ENCODE data around the gene PLCH1.

PLCH1 gene

GRCh38 chr3:155782390-155782953, 37.6 kb upstream of the PLCH1 start:
- Histone ChIP-seq H3K9me3 (no peaks in the 10 kb centered on the region), H3K4me1 (no peaks in the 10 kb centered on the region), H3K36me3 (no peaks in the 10 kb centered on the region), H3K27me3 (no peaks in the 10 kb centered on the region), H3K4me3 (ENCODE audit: low read depth, low read length) (no peak overlapping the region)
- DNase-seq, result no peak
- TF ChIP-seq, protein P1, sequence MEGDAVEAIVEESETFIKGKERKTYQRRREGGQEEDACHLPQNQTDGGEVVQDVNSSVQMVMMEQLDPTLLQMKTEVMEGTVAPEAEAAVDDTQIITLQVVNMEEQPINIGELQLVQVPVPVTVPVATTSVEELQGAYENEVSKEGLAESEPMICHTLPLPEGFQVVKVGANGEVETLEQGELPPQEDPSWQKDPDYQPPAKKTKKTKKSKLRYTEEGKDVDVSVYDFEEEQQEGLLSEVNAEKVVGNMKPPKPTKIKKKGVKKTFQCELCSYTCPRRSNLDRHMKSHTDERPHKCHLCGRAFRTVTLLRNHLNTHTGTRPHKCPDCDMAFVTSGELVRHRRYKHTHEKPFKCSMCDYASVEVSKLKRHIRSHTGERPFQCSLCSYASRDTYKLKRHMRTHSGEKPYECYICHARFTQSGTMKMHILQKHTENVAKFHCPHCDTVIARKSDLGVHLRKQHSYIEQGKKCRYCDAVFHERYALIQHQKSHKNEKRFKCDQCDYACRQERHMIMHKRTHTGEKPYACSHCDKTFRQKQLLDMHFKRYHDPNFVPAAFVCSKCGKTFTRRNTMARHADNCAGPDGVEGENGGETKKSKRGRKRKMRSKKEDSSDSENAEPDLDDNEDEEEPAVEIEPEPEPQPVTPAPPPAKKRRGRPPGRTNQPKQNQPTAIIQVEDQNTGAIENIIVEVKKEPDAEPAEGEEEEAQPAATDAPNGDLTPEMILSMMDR (IDR thresholded peaks at IDR 0.05; ENCODE audit: low read depth, low read length), result no peak

GRCh38 chr3:155780291-155780690, 35.4 kb upstream of the PLCH1 start:
- DNase-seq, result no peak
- Histone ChIP-seq H3K9me3 (no peaks in the 10 kb centered on the region), H3K4me3 (ENCODE audit: low read depth, low read length) (no peak overlapping the region), H3K36me3 (no peaks in the 10 kb centered on the region), H3K4me1 (no peaks in the 10 kb centered on the region), H3K27me3 (no peaks in the 10 kb centered on the region)
- TF ChIP-seq, protein P1 (IDR thresholded peaks at IDR 0.05; ENCODE audit: low read depth, low read length), result no peak

- Histone ChIP-seq H3K36me3 (no peaks in the 10 kb centered on the region), H3K27me3 (no peaks in the 10 kb centered on the region), H3K4me1 (no peaks in the 10 kb centered on the region), H3K4me3 (ENCODE audit: low read depth, low read length) (no peak overlapping the region), H3K9me3 (no peaks in the 10 kb centered on the region)
- TF ChIP-seq, protein P1 (IDR thresholded peaks at IDR 0.05; ENCODE audit: low read depth, low read length), result no peak
- DNase-seq, result no peak
Observed at GRCh38 chr3:155778462-155778861, 33.6 kb upstream of the PLCH1 start.

GRCh38 chr3:155772801-155773200, 27.9 kb upstream of the PLCH1 start:
- no peaks in the 10 kb centered on the region for H3K9me3 ChIP-seq
- no peak for DNase-seq
- no peaks in the 10 kb centered on the region for H3K4me1 ChIP-seq
- no peaks in the 10 kb centered on the region for H3K36me3 ChIP-seq
- no peak overlapping the region for H3K4me3 ChIP-seq (ENCODE audit: low read depth, low read length)
- no peaks in the 10 kb centered on the region for H3K27me3 ChIP-seq
- TF ChIP-seq, protein P1 (IDR thresholded peaks at IDR 0.05; ENCODE audit: low read depth, low read length), result no peak

DNA sequence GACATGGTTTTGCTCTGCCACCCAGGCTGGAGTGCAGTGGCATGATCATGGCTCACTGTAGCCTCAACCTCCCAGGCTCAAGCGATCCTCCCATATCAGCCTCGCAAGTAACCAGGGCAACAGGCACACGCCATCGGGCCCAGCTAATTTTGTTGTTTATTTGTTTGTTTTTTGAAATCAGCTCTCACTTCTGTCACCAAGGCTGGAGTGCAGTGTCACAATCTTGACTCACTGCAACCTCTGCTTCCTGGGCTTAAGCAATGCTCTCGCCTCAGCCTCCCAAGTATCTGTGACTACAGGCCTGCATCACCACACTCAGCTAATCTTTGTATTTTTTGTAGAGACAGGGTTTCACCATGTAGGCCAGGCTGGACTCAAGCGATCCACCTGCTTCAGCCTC, 26.3 kb upstream of the PLCH1 start:
- no peaks in the 10 kb centered on the region for H3K9me3 ChIP-seq
- H3K27me3 ChIP-seq, result no peaks in the 10 kb centered on the region
- no peak overlapping the region for H3K4me3 ChIP-seq (ENCODE audit: low read depth, low read length)
- H3K36me3 ChIP-seq, result no peaks in the 10 kb centered on the region
- TF ChIP-seq, protein P1 (IDR thresholded peaks at IDR 0.05; ENCODE audit: low read depth, low read length), result no peak
- DNase-seq, result no peak
- no peaks in the 10 kb centered on the region for H3K4me1 ChIP-seq

DNA sequence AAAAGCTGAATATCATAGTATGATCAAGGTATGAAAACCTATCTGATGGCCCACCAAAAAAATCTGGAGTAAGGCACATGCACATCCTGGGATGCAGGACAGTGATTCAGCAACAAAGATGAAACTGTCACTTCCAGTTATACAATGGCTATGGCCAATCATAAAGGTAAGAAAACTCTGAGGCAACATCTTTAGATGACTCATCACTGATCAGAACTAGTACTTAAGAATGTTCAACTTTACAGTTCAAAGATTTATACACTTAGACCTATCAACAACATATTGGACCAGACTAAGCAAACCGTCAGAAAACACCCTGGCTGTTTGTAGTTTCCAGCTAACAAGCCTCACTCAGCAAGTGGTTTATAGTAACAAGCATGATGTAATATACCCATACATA, 21.3 kb upstream of the PLCH1 start:
- TF ChIP-seq, protein P1 (IDR thresholded peaks at IDR 0.05; ENCODE audit: low read depth, low read length), result no peak
- no peaks in the 10 kb centered on the region for H3K9me3 ChIP-seq
- no peaks in the 10 kb centered on the region for H3K27me3 ChIP-seq
- no peaks in the 10 kb centered on the region for H3K4me1 ChIP-seq
- H3K36me3 ChIP-seq, result no peaks in the 10 kb centered on the region
- no peak overlapping the region for H3K4me3 ChIP-seq (ENCODE audit: low read depth, low read length)
- DNase-seq, result no peak

All from BE2C (cell line).